Left hindlimb (tissue), 1 donor: Measurements from ENCODE around the gene CACNB2.
"Not testable (repeated sequence)": the region's sequence is repeated elsewhere in the genome, so short reads cannot be mapped to it uniquely, and the experiment has no call there.

Experiments
- DNase-seq: peaks from one replicate; pipeline ENCODE4 v3.0.0-alpha.2; 2018

Gene CACNB2

DNA sequence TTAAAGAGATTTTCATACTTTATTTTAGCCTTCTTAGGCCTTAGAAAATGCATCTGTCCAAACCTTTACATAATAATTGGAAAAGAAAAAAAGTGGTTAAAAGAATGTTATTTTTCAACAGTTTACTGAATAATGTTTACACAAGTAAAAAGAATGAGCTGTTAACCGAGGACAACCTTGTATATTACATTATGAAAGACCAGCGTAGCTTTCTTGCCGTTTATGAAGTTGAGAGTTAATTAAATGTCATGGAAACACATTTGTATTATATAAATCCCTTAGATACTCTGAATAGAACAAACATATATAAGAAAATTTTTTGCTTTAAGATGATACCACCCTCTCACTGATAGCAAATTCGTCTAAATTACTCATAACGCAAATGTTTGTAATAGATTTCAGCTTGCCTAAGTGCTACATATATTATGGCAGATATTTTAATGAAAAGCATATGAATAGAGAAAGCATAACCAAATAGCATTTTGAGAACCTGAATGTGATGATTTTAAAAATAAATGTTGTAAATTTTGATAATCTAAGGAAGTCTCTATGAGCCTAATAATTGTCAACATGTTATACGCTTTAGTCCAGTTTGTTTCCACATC is 9.1 kb downstream of the CACNB2 start:
- DNase-seq: no peak

DNA sequence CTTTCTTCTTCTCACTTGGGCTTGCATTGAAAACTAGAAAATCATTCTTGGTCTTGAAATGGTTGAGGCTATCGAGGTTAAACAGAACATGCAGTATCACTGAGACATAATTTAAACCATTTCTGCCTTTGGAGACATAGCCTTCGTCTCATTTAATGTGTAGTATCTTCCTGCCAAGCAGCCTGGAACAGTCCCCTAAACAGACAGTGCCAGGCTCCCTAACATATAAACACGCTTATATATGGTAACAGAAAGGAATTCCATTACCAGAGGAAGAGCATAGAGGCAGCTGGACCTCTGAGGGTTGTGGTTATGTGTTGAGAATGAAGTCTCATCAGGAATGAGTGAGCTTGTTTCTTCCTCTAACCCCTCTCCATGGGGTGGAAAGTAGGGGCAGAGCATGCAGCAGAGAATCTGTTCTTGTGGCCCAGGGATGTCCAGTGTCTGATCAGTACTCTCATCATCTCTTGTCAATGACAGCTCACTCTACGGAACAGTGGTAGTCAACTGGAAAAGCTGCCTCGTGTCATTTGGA is 11.2 kb downstream of the CACNB2 start:
- no peak for DNase-seq

DNA sequence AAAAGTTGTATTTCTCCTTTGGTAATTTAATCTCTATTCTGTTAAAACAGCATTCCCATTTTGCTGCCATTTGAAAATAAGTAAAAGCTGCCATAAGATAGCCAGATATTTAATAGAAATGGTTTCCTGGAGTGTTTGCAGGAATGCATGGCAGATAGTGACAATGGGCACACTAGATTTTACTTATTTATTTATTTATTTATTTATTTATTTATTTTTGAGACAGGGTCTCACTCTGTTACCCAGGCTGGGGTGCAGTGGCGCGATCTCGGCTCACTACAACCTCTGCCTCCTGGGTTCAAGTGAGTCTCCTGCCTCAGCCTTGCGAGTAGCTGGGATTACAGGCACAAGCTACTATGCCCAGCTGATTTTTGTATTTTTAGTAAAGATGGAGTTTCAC is 13.2 kb downstream of the CACNB2 start:
- DNase-seq: not testable (repeated sequence)

DNA sequence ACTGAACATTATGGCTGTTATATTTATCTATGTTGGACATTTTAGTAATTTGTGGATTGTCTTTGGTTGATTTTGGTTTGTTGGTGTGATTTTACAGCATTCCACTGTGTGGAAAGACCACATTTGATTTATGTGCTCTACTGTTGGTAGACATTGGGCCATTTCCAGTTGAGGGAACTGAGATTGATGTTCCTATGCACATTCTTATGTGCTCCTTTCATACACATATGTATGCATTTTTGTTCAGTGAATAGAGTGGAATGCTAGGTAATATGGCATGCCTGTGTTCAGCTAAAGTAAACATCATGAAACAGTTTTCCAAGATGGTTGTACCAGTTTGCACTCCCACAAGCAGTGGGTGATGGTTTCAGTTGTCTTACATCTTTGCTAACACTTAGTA is 15.1 kb downstream of the CACNB2 start:
- no peak for DNase-seq

DNA sequence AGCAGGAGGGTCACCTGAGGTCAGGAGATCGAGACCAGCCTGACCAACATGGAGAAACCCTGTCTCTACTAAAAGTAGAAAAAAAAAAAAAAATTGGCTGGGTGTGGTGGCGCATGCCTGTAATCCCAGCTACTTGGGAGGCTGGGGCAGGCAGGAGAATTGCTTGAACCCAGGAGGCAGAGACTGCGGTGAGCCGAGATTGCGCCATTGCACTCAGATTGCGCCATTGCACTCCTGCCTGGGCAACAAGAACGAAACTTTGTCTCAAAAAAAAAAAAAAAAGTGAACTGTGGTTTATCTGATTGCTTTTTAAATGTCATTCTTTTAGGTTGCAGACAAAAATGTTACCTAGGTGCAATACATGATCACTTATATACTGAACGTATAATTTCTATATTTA is 16.6 kb downstream of the CACNB2 start:
- not testable (repeated sequence) for DNase-seq

DNA sequence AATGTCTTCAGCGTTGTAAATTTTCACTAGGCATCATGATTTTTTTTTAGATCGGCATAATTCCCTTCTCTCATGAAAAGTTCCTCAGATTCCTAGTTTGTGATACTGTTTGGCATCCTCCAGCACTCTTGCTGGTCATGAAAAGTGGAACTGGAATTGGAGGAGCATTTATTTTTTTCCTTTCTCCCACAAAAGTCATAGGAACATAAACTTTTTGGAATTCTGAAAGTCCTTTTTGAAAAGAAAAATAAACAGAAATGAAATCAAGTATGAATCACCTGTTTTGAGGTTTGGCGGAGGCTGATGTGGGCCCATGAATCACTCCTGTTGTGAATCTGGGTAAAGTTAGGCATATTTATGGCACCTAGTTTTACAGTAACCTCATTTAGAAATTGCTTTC is 17.7 kb downstream of the CACNB2 start:
- no peak for DNase-seq

DNA sequence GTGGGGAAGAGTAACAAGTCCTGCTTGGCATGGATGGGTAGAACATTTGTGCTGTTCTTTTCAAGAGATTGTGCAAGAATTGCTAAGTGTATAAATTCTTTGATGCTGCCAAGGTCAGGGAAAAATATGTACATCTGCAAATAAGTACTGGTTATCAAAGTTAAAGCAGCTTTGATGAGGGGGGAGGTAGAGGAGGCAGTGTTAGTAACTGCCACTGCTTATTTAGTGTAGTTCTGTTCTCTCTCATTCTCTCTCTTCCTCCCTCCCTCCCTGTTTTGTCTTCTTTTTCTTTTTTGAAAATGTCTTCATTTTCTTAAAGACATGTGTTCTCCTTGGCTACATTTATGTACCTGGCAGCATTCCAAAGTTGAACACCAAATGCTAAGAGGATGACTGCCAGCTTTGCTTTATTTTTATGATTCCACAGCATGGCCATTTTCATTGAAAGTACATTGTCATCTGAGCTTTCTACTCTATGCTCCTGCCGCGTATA is 18.6 kb downstream of the CACNB2 start:
- no peak for DNase-seq

DNA sequence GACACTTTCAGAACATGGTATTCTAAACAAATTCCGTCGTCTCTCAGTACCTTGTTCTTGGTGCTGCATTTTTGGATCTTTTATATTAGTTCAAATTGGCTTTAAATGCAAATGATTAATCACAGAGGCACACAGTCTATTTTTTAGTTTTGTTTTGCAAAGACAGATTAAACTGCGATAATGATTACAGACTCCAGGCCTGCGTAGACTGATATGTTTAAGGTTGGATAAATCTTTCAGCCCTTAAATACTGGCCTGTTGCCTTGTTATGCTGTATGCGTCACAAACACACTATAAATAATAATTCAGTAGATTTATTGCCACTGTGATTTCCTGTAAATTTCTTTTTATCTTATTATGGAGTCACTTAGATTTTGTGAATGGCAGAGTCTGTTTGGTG is 19.3 kb downstream of the CACNB2 start:
- no peak for DNase-seq

DNA sequence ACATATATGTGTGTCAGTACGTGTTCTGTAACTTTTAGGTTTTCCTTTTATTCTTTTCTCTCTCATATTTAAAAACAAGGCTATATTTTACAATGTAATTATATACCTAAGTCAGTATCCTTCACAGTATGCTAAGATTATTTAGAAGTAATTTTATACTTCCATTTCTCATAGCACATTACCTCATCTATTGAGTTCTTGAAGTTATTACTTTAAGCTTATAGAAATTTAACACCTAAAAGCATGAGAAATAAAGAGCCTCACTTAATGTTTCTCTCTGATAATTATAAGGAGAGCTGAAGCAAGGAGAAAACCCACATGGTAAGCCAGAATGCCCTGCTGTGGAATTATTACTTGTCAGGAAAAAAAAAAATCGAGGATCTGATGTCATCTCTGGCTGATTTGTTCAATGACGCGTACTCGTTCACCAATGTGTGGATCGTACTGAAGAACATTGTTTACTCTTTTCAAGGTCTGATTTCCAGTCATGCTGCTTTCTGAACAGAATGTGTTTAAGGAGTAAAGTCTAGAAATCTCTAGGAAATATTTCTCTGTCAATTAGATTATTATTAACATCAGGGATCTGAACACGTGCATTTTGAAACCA is 21.9 kb downstream of the CACNB2 start:
- no peak for DNase-seq

DNA sequence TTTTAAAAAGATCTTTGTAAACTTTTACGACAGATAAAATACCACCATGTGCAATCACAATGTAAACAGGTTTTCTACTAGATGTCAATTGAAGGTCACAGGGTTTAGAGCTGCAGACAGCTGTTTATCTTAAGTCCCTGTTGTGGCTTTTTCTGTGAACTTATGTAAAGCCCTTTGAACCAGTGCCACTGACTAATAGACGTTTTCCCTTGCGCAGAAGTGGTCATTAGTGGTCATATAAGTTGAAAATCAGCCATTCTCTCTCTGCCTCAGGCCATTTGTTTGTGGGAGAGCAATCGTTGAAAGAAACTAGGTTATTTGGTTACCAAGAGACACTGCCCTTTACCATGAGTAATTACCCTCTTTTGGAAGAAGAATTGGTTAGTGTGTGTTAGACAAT is 23.9 kb downstream of the CACNB2 start:
- no peak for DNase-seq

DNA sequence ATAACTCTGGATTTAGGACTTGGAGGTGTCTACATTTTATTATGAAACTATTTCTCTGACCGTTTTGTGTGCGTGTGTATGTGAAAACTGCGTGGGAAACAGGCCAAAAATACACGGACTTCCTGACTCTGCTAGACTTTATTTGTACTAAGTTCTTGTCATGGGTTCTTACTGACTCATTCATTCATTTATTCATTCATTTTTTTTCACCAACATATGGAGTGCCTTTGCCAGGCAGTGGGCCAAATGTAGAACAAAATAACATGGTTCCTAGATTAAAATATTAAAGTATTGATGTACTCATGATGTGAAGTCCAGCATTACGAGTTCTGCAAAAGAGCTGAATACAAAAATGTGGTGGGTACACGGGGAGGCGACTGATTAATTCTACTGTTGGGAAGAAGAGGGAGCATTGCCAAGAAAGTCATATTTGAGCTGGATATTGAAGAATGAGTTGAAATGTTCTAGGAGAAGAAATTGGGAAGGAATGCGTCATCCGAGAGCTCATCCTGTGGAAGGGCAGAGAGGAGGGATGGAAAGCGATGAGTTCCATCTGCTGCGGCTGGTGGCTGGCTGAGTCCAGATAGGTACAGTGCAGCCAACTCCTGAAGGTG is 24.6 kb downstream of the CACNB2 start:
- peak; percentile 36 for DNase-seq

DNA sequence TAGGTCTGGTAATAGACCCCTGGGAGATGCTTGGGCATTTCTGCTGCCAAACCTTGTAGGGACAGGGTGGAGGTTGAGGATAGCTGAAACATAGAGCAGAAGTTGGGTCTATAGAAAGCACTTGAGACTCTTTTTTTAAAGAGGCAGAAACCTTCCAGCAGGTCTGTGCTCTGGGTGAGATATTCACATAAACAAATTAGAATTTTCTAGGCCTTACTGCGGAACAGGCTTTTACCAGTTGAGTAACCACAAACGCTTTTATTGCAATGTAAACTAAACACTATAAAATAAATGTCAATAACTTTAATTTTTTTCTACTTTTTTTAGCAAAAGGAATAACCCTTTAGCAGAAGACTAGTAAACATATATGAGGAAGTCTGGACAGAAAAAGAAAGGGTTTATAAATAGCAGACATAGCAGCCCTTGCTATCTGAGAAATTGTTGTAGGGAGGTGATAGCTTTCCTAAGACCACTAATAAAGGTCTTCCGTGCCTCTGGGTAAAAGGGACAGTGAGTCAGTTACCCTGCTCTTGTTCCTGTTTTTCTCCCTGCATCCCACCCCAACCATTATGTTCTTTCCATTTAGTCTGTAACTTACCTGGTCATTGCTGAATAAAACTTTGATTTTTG is 38.7 kb downstream of the CACNB2 start:
- DNase-seq: no peak

DNA sequence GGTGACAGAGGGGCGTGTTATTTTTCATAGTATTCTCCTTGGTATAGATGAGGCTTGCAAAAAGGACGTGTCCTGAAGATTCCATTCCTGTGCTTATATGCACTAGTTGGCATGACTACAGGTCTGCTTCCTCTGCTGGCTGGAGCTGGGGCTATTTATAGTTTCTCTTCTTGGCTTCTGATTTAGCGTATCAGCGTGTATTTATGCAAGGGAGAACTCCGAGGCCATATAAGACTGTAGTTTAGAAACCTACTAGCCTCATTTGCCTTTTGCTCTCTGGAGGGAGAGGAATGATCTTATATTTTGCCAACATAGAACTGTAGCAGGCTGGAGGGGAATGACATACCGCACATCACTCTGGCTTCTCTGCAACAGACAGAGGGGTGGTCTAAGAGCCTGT is 39.7 kb downstream of the CACNB2 start:
- DNase-seq: peak; percentile 71

DNA sequence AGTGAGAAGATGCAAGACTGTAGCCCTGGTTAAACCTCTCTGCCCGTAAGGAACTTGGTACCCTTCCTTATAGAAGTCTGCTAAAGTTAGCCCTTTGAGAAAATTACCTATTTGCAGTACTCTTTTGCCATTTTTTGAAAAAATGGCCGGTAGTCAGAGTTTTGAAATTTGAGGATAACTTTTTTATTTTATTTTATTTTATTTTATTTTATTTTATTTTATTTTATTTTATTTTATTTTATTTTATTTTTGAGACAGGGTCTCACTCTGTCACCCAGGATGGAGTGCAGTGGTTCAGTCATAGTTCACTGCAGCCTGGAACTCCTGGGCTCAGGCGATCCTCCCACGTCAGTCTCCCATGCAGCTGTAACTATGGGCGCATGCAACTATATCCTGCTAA is 41.2 kb downstream of the CACNB2 start:
- not testable (repeated sequence) for DNase-seq

DNA sequence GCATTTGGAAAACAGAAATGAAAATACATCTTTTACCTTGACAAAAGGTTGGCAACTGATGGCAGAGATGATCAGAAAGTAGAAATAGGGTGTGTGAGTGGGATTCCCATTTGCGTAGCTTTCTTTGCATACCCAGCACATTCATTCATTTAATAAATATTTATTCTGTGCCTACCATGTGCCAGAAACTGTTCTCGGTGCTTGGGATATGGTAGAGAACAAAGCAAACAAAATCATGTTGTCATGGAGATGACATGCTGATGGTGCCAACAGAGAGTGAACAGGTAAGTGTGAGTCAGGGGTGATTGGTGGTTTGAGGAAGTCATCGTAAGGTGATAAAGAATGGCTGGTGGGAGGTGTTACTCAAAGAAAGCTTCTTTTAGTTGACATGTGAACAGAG is 45.4 kb downstream of the CACNB2 start:
- no peak for DNase-seq

DNA sequence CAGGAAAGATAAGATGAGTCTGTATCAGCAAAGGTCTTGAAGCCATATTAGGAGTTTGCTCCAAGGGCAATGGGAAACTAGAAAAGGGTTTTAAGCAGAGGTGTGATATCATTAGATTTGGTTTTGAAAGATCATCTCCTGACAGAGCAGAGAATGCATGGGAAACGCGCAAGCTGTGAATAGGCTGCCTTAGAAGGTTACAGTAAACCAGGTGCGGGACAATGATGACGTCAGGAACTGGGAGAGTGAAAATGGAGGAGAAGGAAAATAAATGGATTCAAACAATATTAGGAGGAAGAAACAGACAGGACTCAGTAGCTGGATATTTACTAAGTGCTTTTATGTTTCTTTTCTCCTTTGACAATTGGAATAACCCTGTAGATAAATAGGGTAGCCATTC is 50.6 kb downstream of the CACNB2 start:
- no peak for DNase-seq

DNA sequence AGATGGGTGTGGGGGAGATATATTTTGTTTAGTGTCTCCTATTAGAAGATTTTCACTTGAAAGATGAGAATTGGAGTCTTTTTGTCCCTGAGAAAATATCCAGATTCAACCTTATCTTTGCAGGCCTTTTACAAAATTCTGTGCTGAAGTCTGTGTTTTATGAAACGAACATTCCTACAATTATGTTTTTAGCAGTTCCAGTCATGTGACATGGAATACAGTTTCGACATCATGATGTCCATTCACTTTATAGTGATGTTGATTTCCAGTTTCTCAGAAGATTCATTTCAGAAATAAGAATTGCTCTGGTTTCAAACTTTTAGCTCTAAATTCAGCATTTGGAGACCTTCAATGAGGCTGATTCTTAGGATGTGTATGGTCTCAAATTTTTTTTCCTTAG is 54.4 kb downstream of the CACNB2 start:
- DNase-seq: no peak

DNA sequence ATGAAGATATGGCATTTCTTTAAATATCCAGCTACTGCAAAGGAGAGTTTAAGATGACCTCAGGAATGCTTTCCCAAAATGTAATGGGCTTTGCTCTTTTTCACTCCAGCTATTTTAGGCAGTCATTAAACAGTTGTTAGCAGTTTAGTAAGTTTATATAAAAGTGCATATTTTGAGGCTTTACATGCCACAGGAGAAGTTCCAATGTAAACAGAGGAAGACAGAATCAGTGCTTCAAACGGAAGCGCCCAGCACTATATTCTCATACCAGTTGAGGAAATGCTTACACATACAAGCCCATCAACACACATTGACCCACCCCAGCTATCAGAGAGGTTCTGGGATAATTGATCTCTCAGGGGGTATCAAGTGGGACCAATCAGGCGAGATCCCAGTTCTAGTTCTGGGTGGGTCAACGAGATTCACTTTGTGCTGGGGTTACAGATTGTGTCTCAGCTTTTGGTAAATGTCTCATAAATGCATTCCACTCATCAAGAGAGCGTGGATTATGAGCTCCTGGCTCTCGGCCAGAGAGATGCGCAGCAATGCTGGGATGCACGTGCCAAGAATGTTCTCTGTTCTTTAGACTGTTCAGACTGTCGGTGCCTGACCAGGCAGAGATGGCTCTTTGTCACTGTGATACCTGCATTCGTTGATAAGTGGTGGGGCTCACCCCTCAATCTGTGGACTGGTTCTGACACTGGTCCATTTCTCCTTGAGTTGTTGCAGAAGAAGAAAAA is 55.0 kb downstream of the CACNB2 start:
- DNase-seq: no peak

DNA sequence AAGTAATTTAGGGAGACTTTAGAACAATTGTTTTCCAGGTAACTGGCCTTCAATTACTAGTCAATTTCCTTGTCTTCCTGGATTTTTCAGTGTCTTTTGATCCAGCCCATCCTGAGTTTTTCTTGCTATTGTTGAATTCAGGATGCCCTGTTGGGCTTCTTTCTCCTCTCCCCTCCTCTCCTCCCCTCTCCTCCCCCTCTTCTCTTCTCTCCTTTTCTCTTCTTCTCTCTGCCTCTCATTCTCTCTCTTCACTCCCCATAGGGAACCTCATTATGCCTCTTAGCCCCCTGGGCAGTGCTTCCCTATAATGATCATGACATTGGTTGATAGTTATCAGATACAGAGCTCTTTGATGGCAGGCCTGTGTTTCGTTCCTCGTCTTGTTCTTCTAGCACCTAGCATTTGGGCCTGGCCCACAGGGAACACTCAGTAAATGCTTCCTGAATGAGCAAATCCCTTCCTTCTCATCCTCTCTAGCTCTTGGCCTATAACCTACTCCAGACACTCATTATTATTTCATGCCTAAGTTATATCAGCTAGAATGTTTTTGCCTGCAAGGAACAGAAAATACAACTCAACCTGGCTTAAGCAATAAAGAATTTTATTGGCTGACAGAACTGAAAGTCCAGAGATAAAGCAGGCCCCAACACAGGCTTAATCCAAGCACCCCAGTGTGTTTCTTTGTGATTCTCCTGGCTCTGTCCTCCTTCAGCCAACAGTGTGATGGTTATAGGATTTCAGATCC is 56.8 kb downstream of the CACNB2 start:
- DNase-seq: no peak

DNA sequence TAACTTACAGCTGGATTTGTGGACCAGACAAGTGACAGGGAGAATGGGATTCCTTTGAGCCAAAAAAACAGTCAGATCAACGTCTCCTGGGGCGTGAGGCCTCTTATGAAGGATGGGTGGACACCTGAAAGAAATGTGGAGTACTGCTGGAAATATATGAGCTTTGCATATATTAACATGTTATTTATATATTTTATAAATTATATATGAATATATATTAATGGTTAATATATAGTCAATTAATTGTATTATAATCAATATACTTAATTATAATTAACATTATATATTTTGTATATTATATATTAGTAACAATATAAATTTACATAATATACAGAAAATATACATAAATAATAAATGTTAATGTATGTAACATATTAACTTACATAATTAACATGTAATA is 57.5 kb downstream of the CACNB2 start:
- no peak for DNase-seq

DNA sequence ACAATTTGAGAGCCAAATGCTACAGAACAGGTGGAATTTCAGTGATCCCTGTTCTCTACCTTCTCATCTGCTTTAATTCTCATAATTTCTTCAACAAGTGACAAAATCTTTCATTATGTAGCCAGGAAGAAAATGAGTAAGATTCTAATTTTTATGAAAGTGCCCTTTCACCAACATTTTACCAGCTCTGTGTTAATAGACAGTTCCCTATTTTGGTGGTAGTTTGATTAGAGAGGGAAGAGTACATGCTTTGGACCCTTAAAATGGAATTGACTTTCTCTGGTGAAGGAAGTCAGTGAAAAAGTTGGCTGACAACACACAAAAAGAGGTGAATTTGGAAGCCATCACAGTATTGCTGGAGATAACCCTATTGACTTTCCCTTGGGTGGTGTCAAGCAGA is 61.7 kb downstream of the CACNB2 start:
- DNase-seq: no peak
